Astrocyte (in vitro differentiated cells and primary cell): ENCODE measurements around the gene DROSHA.

ENCODE experiments used
- EZH2 ChIP-seq: IDR thresholded peaks from 2 replicates; pipeline ENCODE4 v1.6.1; 2012; ENCODE audit warnings: mild to moderate bottlenecking, low read length, inconsistent platforms; ENCODE audit not compliant: insufficient read depth
- TF ChIP-seq, protein P1 (sequence below): IDR thresholded peaks from 2 replicates; pipeline ENCODE4 v1.5.1; 2011; ENCODE audit warnings: low read depth, mild to moderate bottlenecking, inconsistent platforms, low read length, moderate library complexity; ENCODE audit not compliant: insufficient read depth

DNA sequence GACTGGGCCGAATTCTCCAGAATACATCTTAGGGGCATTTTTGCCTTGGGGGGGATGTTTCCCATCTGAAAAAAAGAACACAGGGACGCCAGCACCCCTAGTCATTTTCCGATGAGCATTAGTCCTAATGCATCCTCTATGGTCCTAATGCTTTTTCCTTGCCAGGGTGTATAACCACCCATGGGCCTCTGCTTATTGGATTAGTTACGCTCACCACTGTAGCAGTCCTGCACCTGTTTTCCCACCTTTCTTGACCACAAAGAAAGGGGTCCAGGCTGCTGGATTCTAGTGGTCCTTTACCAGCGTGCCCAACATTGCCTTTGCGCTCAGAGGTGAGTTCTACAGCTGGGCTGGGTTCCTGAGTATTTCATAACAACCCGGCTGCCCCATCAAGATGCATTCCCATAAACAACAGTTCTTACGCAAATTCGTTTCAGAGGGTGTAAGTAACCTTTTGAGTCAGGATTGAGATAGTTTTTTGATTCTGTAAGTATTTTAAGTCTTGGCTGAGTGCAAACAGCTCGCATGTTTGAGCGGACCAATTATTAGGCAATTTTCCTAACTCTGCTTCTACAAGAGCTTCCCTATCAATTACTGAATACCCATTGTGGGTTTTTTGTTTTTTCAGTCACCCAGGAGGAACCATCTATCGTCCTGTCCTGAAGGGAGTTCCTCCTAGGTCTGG is 135.1 kb downstream of the DROSHA start:
- TF ChIP-seq, protein P1, sequence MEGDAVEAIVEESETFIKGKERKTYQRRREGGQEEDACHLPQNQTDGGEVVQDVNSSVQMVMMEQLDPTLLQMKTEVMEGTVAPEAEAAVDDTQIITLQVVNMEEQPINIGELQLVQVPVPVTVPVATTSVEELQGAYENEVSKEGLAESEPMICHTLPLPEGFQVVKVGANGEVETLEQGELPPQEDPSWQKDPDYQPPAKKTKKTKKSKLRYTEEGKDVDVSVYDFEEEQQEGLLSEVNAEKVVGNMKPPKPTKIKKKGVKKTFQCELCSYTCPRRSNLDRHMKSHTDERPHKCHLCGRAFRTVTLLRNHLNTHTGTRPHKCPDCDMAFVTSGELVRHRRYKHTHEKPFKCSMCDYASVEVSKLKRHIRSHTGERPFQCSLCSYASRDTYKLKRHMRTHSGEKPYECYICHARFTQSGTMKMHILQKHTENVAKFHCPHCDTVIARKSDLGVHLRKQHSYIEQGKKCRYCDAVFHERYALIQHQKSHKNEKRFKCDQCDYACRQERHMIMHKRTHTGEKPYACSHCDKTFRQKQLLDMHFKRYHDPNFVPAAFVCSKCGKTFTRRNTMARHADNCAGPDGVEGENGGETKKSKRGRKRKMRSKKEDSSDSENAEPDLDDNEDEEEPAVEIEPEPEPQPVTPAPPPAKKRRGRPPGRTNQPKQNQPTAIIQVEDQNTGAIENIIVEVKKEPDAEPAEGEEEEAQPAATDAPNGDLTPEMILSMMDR: no peak
- no peak for TF ChIP-seq EZH2
